Caco-2 (cell line): ENCODE data around the gene MARK4. TPM values are rescaled to one million over a fixed set of nuclear protein-coding genes. Genes with fewer than 3 reads are reported as not detected.
"Not testable (repeated sequence)": the region's sequence is repeated elsewhere in the genome, so short reads cannot be mapped to it uniquely, and the experiment has no call there.

Experiments used
- BruUV-seq: library from RNA; stranded (reverse); fragments of 400-500 nt; replicated peaks from 2 replicates; lab custom pipeline; 2021; lab: Mats Ljungman, UMichigan
- CTCF ChIA-PET: fragments of 300-600 bp; sonication (Branson Sonifier 250); formaldehyde crosslinking; loops from one replicate; lab custom pipeline; 2022; ENCODE audit warnings: antibody characterized with exemption; lab: Charles Lee
- POLR2A ChIA-PET: fragments of 300-600 bp; sonication (Branson Sonifier 250); formaldehyde crosslinking; loops from one replicate; lab custom pipeline; 2022; ENCODE audit warnings: antibody characterized with exemption; lab: Charles Lee
- DNase-seq, 2 experiments: peaks; one replicate each; pipeline versions ENCODE4 v3.0.0 to v3.0.0-alpha.2; 2020 to 2022
- H3K27me3 ChIP-seq: replicated peaks from 2 replicates; pipeline ENCODE4 v1.6.0; 2011; ENCODE audit warnings: low read length; ENCODE audit not compliant: control insufficient read depth, insufficient read depth
- H3K36me3 ChIP-seq: 2 replicates; pipeline ENCODE4 v1.5.1; 2011; ENCODE audit warnings: low read length; ENCODE audit not compliant: control insufficient read depth, insufficient read depth
- H3K4me1 ChIP-seq: fragments of 250-450 bp; sonication (Bioruptor Pico); 2 replicates; pipeline ENCODE4 v1.5.1; 2020; ENCODE audit warnings: mild to moderate bottlenecking
- H3K4me3 ChIP-seq: 2 replicates; pipeline ENCODE4 v1.5.1; 2011; ENCODE audit warnings: low read depth, mild to moderate bottlenecking, control low read depth, low read length
- H3K9me3 ChIP-seq: fragments of 250-450 bp; sonication (Bioruptor Pico); 2 replicates; pipeline ENCODE4 v1.5.1; 2020; ENCODE audit warnings: mild to moderate bottlenecking, moderate library complexity
- H3K27ac Mint-ChIP-seq: one replicate; pipeline ENCODE4 v1.8.0; 2022; ENCODE audit warnings: mixed read lengths; ENCODE audit not compliant: unreplicated experiment
- H3K27me3 Mint-ChIP-seq: one replicate; pipeline ENCODE4 v1.8.0; 2022; ENCODE audit warnings: mixed read lengths; ENCODE audit not compliant: insufficient read depth, unreplicated experiment
- H3K36me3 Mint-ChIP-seq: one replicate; pipeline ENCODE4 v1.8.0; 2022; ENCODE audit warnings: mild to moderate bottlenecking, mixed read lengths; ENCODE audit not compliant: insufficient read depth, unreplicated experiment
- H3K4me1 Mint-ChIP-seq: one replicate; pipeline ENCODE4 v1.8.0; 2022; ENCODE audit warnings: low read depth, mixed read lengths; ENCODE audit not compliant: unreplicated experiment
- H3K4me3 Mint-ChIP-seq: one replicate; pipeline ENCODE4 v1.8.0; 2022; ENCODE audit warnings: mild to moderate bottlenecking, moderate library complexity, mixed read lengths; ENCODE audit not compliant: unreplicated experiment
- H3K9me3 Mint-ChIP-seq: one replicate; pipeline ENCODE4 v1.8.0; 2022; ENCODE audit warnings: mixed read lengths; ENCODE audit not compliant: unreplicated experiment
- intact Hi-C: fragments of 100-400 bp; cut with micrococcal nuclease; formaldehyde crosslinking; loops from one replicate; pipeline ENCODE4 v1.10.0; 2022; ENCODE audit not compliant: unreplicated experiment
- total RNA-seq: library from RNA; stranded (reverse); gene quantifications from 2 replicates; pipeline ENCODE4 v1.2.3, GENCODE V29; 2022
- TF ChIP-seq, protein P1 (sequence below), 2 experiments: fragments of 200-600 bp in 1 of 2; IDR thresholded peaks; 1 replicate in 1 of 2; 2 replicates in 1 of 2; pipeline versions ENCODE4 v1.5.1 to v1.8.0; 2011 to 2022; ENCODE audit warnings: antibody characterized with exemption in 1 of 2, control low read depth in 1 of 2, inconsistent platforms in 1 of 2, low read depth in 1 of 2, low read length in 1 of 2, mild to moderate bottlenecking in 1 of 2, moderate library complexity in 1 of 2; ENCODE audit not compliant: insufficient read depth in 1 of 2, severe bottlenecking in 1 of 2, unreplicated experiment in 1 of 2

MARK4 gene
- total RNA-seq, 1 experiment from 2014 or later: 30.3 TPM

DNA sequence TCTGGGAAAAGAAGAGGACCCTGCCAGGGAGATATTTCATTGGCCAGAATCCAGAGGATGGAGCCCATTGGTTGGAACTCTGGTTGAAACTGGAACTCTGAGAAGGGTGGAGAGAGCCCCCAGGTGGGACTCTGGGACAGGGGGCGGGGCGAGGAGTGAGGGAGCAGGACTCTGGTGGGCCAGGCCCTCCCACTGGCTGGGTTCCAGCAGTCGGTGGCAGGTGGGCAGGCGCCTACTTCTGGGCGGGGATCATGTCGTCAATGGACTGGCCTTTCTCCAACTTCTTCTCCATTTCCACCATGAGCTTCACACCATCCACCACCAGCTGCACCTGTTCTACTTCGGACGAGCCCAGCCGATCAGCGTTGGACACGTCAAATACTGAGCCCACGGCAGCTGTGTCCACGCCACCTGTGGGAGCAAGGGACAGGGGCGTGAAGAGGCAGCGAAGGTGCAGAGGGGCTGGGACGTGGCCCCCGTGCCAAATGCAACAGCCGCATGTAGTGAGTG lies 55.5 kb downstream of the MARK4 start:
- H3K4me3 ChIP-seq: no peak overlapping the region
- H3K27ac Mint-ChIP-seq: no peak overlapping the region
- H3K27me3 Mint-ChIP-seq: no peaks in the 10 kb centered on the region
- no peaks in the 10 kb centered on the region for H3K4me1 Mint-ChIP-seq
- ChIA-PET POLR2A (no interaction called here), CTCF (no interaction called here)
- no peaks in the 10 kb centered on the region for H3K27me3 ChIP-seq
- H3K4me1 ChIP-seq: no peaks in the 10 kb centered on the region
- H3K9me3 ChIP-seq: 0 out of 2 replicates have a peak, but pooled peaks cover 2% of the 10 kb centered on the region
- TF ChIP-seq, protein P1, sequence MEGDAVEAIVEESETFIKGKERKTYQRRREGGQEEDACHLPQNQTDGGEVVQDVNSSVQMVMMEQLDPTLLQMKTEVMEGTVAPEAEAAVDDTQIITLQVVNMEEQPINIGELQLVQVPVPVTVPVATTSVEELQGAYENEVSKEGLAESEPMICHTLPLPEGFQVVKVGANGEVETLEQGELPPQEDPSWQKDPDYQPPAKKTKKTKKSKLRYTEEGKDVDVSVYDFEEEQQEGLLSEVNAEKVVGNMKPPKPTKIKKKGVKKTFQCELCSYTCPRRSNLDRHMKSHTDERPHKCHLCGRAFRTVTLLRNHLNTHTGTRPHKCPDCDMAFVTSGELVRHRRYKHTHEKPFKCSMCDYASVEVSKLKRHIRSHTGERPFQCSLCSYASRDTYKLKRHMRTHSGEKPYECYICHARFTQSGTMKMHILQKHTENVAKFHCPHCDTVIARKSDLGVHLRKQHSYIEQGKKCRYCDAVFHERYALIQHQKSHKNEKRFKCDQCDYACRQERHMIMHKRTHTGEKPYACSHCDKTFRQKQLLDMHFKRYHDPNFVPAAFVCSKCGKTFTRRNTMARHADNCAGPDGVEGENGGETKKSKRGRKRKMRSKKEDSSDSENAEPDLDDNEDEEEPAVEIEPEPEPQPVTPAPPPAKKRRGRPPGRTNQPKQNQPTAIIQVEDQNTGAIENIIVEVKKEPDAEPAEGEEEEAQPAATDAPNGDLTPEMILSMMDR (IDR thresholded peaks at IDR 0.05; ENCODE audit: insufficient read depth in 1 of 2, low read depth in 1 of 2, low read length in 1 of 2, severe bottlenecking in 1 of 2, unreplicated experiment in 1 of 2): no peak
- no peaks in the 10 kb centered on the region for H3K36me3 ChIP-seq
- intact Hi-C loops: no loop called here
- H3K36me3 Mint-ChIP-seq: peaks cover 13% of the 10 kb centered on the region
- H3K9me3 Mint-ChIP-seq: no peaks in the 10 kb centered on the region
- no peak for DNase-seq
- no peak overlapping the region for H3K4me3 Mint-ChIP-seq
- BruUV-seq: no TSS peak

DNA sequence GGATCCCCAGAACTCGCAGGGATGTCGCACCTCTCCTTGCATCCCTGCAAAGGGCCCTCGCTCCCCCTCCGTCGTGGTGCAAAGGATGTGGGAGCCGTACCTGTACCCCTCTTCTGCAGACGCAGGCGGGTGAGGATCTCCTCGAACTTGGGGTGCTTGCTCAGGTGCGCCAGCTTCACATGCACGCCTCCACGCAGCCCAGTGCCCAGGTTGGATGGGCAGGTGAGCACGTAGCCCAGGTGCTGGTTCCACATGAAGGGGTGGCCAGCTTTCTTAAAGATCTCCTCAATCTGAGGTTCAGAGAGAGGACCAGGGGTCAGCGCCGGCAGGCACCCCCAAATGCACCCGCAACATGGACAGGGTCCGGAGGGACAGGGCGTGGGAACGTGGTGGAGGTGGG lies 56.3 kb downstream of the MARK4 start:
- intact Hi-C loops: no loop called here
- POLR2A ChIA-PET: interaction anchor here (0.6 kb wide), 1 partner anchor 461 kb away, joined by 9 read pairs; the partner anchor contains the start of gene NECTIN2
- CTCF ChIA-PET: no interaction called here

DNA sequence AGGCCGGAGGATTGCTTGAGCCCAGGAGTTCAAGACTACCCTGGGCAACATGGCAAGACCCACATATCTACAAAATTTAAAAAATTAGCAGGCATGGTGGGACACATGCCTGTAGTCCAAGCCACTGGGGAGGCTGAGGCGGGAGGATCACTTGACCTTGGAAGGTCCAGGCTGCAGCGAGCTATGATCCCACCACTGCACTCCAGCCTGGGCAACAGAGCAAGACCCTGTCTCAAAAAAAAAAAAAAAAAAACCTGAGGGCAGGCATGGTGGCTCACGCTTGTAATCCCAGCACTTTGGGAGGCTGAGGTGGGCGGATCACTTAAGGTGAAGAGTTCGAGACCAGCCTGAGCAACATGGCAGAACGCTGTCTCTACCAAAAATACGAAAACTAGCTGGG lies 58.3 kb downstream of the MARK4 start:
- H3K4me1 ChIP-seq, H3K27ac Mint-ChIP-seq, H3K27me3 ChIP-seq, H3K9me3 Mint-ChIP-seq, H3K4me3 ChIP-seq, H3K36me3 Mint-ChIP-seq, H3K9me3 ChIP-seq, intact Hi-C loops, DNase-seq, H3K36me3 ChIP-seq, H3K4me1 Mint-ChIP-seq, H3K4me3 Mint-ChIP-seq, POLR2A ChIA-PET, H3K27me3 Mint-ChIP-seq, BruUV-seq: not testable (repeated sequence)
- CTCF ChIA-PET: interaction anchor here (0.7 kb wide), 1 partner anchor 320 kb away, joined by 4 read pairs; no protein-coding TSS in a partner anchor

More for the DNA sequence above, 56.3 kb downstream of the MARK4 start:
- Histone ChIP-seq H3K4me1 (no peaks in the 10 kb centered on the region), H3K9me3 (0 out of 2 replicates have a peak, but pooled peaks cover 2% of the 10 kb centered on the region), H3K36me3 (no peaks in the 10 kb centered on the region), H3K27me3 (no peaks in the 10 kb centered on the region), H3K4me3 (no peak overlapping the region)
- Mint-ChIP-seq H3K27me3 (no peaks in the 10 kb centered on the region), H3K9me3 (no peaks in the 10 kb centered on the region), H3K4me1 (no peaks in the 10 kb centered on the region), H3K4me3 (no peak overlapping the region), H3K27ac (no peak overlapping the region), H3K36me3 (peaks cover 13% of the 10 kb centered on the region)
- no peak for DNase-seq
- BruUV-seq: no TSS peak
- TF ChIP-seq, protein P1 (IDR thresholded peaks at IDR 0.05; ENCODE audit: insufficient read depth in 1 of 2, low read depth in 1 of 2, low read length in 1 of 2, severe bottlenecking in 1 of 2, unreplicated experiment in 1 of 2): no peak
